ENCODE measurements around the gene ELOVL2. TPM values are rescaled to one million over a fixed set of nuclear protein-coding genes. Genes with fewer than 3 reads are reported as not detected.

The ELOVL2 gene
- polyA plus RNA-seq, 1 donor = 12.4 TPM

Other genes starting within 250 kb of the ELOVL2 start
- 3.3 TPM for gene MAK, start 205.8 kb downstream of the ELOVL2 start, polyA plus RNA-seq (ENCODE audit: insufficient read length)
- 0.05 TPM for gene GCM2, start 162.3 kb downstream of the ELOVL2 start, polyA plus RNA-seq (ENCODE audit: insufficient read length)
- gene SYCP2L, start 157.3 kb downstream of the ELOVL2 start, polyA plus RNA-seq (ENCODE audit: insufficient read length) = 7.9 TPM
- 19.5 TPM for gene SMIM13, start 49.5 kb upstream of the ELOVL2 start, polyA plus RNA-seq (ENCODE audit: insufficient read length)
- 0.13 TPM for gene ERVFRD-1, start 67.4 kb upstream of the ELOVL2 start, polyA plus RNA-seq (ENCODE audit: insufficient read length)
- 67.0 TPM for gene NEDD9, start 188.4 kb upstream of the ELOVL2 start, polyA plus RNA-seq (ENCODE audit: insufficient read length)

Data from left kidney (tissue), 1 donor.